Activated naive CD8-positive, alpha-beta T cell treated with anti-CD3 and anti-CD28 coated beads, Interleukin-2, amount 50 U/mL, for 16 hours (primary cell): ENCODE data around the gene CHIT1.

Source experiments
- DNase-seq: peaks from one replicate; pipeline ENCODE4 v3.0.0-alpha.2; 2020; ENCODE audit warnings: low read depth, low spot score

Gene CHIT1

GRCh38 chr1:203189951-203190352 is 39.5 kb downstream of the CHIT1 start:
- DNase-seq, result no peak

GRCh38 chr1:203188686-203189232 is 40.7 kb downstream of the CHIT1 start:
- DNase-seq, result no peak

GRCh38 chr1:203187689-203188264 is 41.7 kb downstream of the CHIT1 start:
- no peak for DNase-seq

GRCh38 chr1:203187304-203187685 is 42.2 kb downstream of the CHIT1 start:
- no peak for DNase-seq

- DNase-seq, result no peak
Measured at GRCh38 chr1:203186446-203187303, 42.8 kb downstream of the CHIT1 start, which contains the start of gene CHI3L1. Gene CHI3L1 (minus strand): TSS chr1:203186704. CDS start chr1:203186623, 81 bp downstream.

- no peak for DNase-seq
Measured at GRCh38 chr1:203186091-203186445, 43.4 kb downstream of the CHIT1 start.

GRCh38 chr1:203185585-203185984 is 43.9 kb downstream of the CHIT1 start:
- no peak for DNase-seq

GRCh38 chr1:203185061-203185461 is 44.4 kb downstream of the CHIT1 start:
- DNase-seq, result no peak

- DNase-seq, result no peak
Measured at GRCh38 chr1:203184467-203184866, 45.0 kb downstream of the CHIT1 start.

- no peak for DNase-seq
Measured at GRCh38 chr1:203183828-203184227, 45.6 kb downstream of the CHIT1 start.

GRCh38 chr1:203182387-203182953 is 47.0 kb downstream of the CHIT1 start:
- no peak for DNase-seq

GRCh38 chr1:203181586-203182386 is 47.7 kb downstream of the CHIT1 start:
- no peak for DNase-seq

GRCh38 chr1:203180611-203181330 is 48.7 kb downstream of the CHIT1 start:
- no peak for DNase-seq

- DNase-seq, result no peak
Measured at GRCh38 chr1:203179667-203180005, 49.8 kb downstream of the CHIT1 start.

- DNase-seq, result no peak
Measured at GRCh38 chr1:203178821-203179666, 50.4 kb downstream of the CHIT1 start.

- DNase-seq, result no peak
Measured at GRCh38 chr1:203178083-203178482, 51.4 kb downstream of the CHIT1 start.

- no peak for DNase-seq
Measured at GRCh38 chr1:203177470-203178039, 51.9 kb downstream of the CHIT1 start.

GRCh38 chr1:203177036-203177405 is 52.5 kb downstream of the CHIT1 start:
- no peak for DNase-seq

GRCh38 chr1:203176273-203177035 is 53.0 kb downstream of the CHIT1 start:
- DNase-seq, result no peak
